H9 (cell line): ENCODE measurements around the gene TMEM151A. TPM values are rescaled to one million over a fixed set of nuclear protein-coding genes. Genes with fewer than 3 reads are reported as not detected.

ENCODE experiments used
- DNase-seq: peaks from one replicate; pipeline ENCODE4 v3.0.0-alpha.2; 2017
- H2AFZ ChIP-seq: one replicate; pipeline ENCODE4 v1.6.1; 2013; ENCODE audit warnings: mild to moderate bottlenecking, low read length, control low read depth, moderate library complexity
- H2AK5ac ChIP-seq: 2 replicates; pipeline ENCODE4 v1.6.1; 2013; ENCODE audit warnings: low read length, control low read depth, mixed read lengths; ENCODE audit not compliant: insufficient read length
- H2BK120ac ChIP-seq: one replicate; pipeline ENCODE4 v1.6.1; 2013; ENCODE audit warnings: low read depth, mild to moderate bottlenecking, low read length, control low read depth, inconsistent platforms; ENCODE audit not compliant: poor library complexity, severe bottlenecking
- H2BK12ac ChIP-seq: 2 replicates; pipeline ENCODE4 v1.6.1; 2013; ENCODE audit warnings: low read length, control low read depth, mixed read lengths, low read depth; ENCODE audit not compliant: insufficient read length
- H2BK15ac ChIP-seq: 2 replicates; pipeline ENCODE4 v1.6.1; 2013; ENCODE audit warnings: low read depth, low read length, control low read depth
- H2BK20ac ChIP-seq: one replicate; pipeline ENCODE4 v1.6.1; 2013; ENCODE audit warnings: low read depth, mild to moderate bottlenecking, low read length, control low read depth, inconsistent platforms; ENCODE audit not compliant: poor library complexity, severe bottlenecking
- H2BK5ac ChIP-seq: 2 replicates; pipeline ENCODE4 v1.6.1; 2013; ENCODE audit warnings: low read length, control low read depth, mixed read lengths; ENCODE audit not compliant: insufficient read length
- H3K14ac ChIP-seq: 2 replicates; pipeline ENCODE4 v1.6.1; 2013; ENCODE audit warnings: low read length, control low read depth; ENCODE audit not compliant: insufficient read depth
- H3K18ac ChIP-seq: 2 replicates; pipeline ENCODE4 v1.6.1; 2013; ENCODE audit warnings: low read depth, mild to moderate bottlenecking, mixed read lengths, low read length, control low read depth; ENCODE audit not compliant: insufficient read length
- H3K23ac ChIP-seq: 2 replicates; pipeline ENCODE4 v1.6.1; 2013; ENCODE audit warnings: low read length, control low read depth, mixed read lengths, low read depth; ENCODE audit not compliant: insufficient read length
- H3K23me2 ChIP-seq: 2 replicates; pipeline ENCODE4 v1.6.1; 2013; ENCODE audit warnings: low read depth, mild to moderate bottlenecking, mixed read lengths, low read length, control low read depth; ENCODE audit not compliant: insufficient read length, poor library complexity, severe bottlenecking
- H3K27ac ChIP-seq: 2 replicates; pipeline ENCODE4 v1.5.1; 2013; ENCODE audit warnings: low read length, control low read depth, mixed read lengths, low read depth; ENCODE audit not compliant: insufficient read length
- H3K27me3 ChIP-seq: 2 replicates; pipeline ENCODE4 v1.6.1; 2013; ENCODE audit warnings: low read length, control low read depth, inconsistent platforms; ENCODE audit not compliant: insufficient read depth
- H3K4ac ChIP-seq: 2 replicates; pipeline ENCODE4 v1.6.1; 2013; ENCODE audit warnings: low read depth, mild to moderate bottlenecking, control low read depth, inconsistent platforms, low read length, moderate library complexity
- H3K4me1 ChIP-seq: 2 replicates; pipeline ENCODE4 v1.6.1; 2013; ENCODE audit warnings: low read length, control low read depth, inconsistent platforms; ENCODE audit not compliant: insufficient read depth
- H3K4me2 ChIP-seq: 2 replicates; pipeline ENCODE4 v1.6.1; 2013; ENCODE audit warnings: low read length, control low read depth, mixed read lengths; ENCODE audit not compliant: insufficient read length, insufficient read depth
- H3K56ac ChIP-seq: 2 replicates; pipeline ENCODE4 v1.6.1; 2013; ENCODE audit warnings: low read depth, mild to moderate bottlenecking, mixed read lengths, low read length, control low read depth; ENCODE audit not compliant: insufficient read length
- H3K79me1 ChIP-seq: 2 replicates; pipeline ENCODE4 v1.6.1; 2013; ENCODE audit warnings: low read depth, mild to moderate bottlenecking, moderate library complexity, low read length, control low read depth, inconsistent platforms; ENCODE audit not compliant: insufficient read depth, poor library complexity, severe bottlenecking
- H3K79me2 ChIP-seq: 2 replicates; pipeline ENCODE4 v1.6.1; 2013; ENCODE audit warnings: low read length, control low read depth, inconsistent platforms; ENCODE audit not compliant: insufficient read depth
- H3K9ac ChIP-seq: 2 replicates; pipeline ENCODE4 v1.6.1; 2013; ENCODE audit warnings: low read length, control low read depth, mixed read lengths; ENCODE audit not compliant: insufficient read length; ENCODE audit errors: extremely low read depth
- H3K9me3 ChIP-seq: one replicate; pipeline ENCODE4 v1.6.1; 2013; ENCODE audit warnings: low read depth, low read length, inconsistent platforms; ENCODE audit not compliant: control insufficient read depth
- H3T11ph ChIP-seq: one replicate; pipeline ENCODE4 v1.6.1; 2013; ENCODE audit warnings: mild to moderate bottlenecking, low read length, control low read depth, inconsistent platforms
- H4K20me1 ChIP-seq: one replicate; pipeline ENCODE4 v1.6.1; 2013; ENCODE audit not compliant: control insufficient read depth, insufficient read length, insufficient read depth
- H4K5ac ChIP-seq: 2 replicates; pipeline ENCODE4 v1.6.1; 2013; ENCODE audit warnings: low read depth, mild to moderate bottlenecking, mixed read lengths, low read length, control low read depth; ENCODE audit not compliant: insufficient read length
- H4K8ac ChIP-seq: replicated peaks from 2 replicates; pipeline ENCODE4 v1.6.1; 2013; ENCODE audit warnings: low read length, control low read depth, mixed read lengths, low read depth; ENCODE audit not compliant: insufficient read length
- H4K91ac ChIP-seq: 2 replicates; pipeline ENCODE4 v1.6.1; 2013; ENCODE audit warnings: low read depth, mild to moderate bottlenecking, moderate library complexity, mixed read lengths, low read length, control low read depth; ENCODE audit not compliant: insufficient read length
- H3K27ac Mint-ChIP-seq, 3 experiments: 2 replicates in 2 of 3; 3 replicates in 1 of 3; pipeline ENCODE4 v1.8.0; 2020 to 2021; ENCODE audit warnings: mixed read lengths in 3 of 3, mild to moderate bottlenecking in 1 of 3, moderate library complexity in 1 of 3
- H3K27me3 Mint-ChIP-seq: 2 replicates; pipeline ENCODE4 v1.8.0; 2021; ENCODE audit warnings: low read depth, mild to moderate bottlenecking, moderate library complexity, mixed read lengths
- H3K36me3 Mint-ChIP-seq, 3 experiments: 2 replicates in 2 of 3; 3 replicates in 1 of 3; pipeline ENCODE4 v1.8.0; 2020 to 2021; ENCODE audit warnings: low read depth in 3 of 3, mixed read lengths in 3 of 3; ENCODE audit not compliant: insufficient read depth in 1 of 3
- H3K4me1 Mint-ChIP-seq, 2 experiments: 2 replicates each; pipeline ENCODE4 v1.8.0; 2020; ENCODE audit warnings: mixed read lengths in 2 of 2
- H3K4me3 Mint-ChIP-seq, 2 experiments: 2 replicates in 1 of 2; 3 replicates in 1 of 2; pipeline ENCODE4 v1.8.0; 2020 to 2021; ENCODE audit warnings: mild to moderate bottlenecking in 2 of 2, mixed read lengths in 2 of 2, moderate library complexity in 1 of 2
- H3K9me3 Mint-ChIP-seq, 2 experiments: 2 replicates in 1 of 2; 3 replicates in 1 of 2; pipeline ENCODE4 v1.8.0; 2020; ENCODE audit warnings: mild to moderate bottlenecking in 2 of 2, mixed read lengths in 2 of 2, moderate library complexity in 1 of 2
- CTCF ChIP-seq: fragments of 200-600 bp; sonication (generic); conservative IDR thresholded peaks from 3 replicates; pipeline ENCODE4 v1.8.0; 2021; ENCODE audit warnings: antibody characterized with exemption, mild to moderate bottlenecking
- WGBS: extraction: QIAGEN DNeasy Blood & Tissue Kit; methylation state at CpG from one replicate; pipeline ENCODE4 v1.1.7; 2013; ENCODE audit warnings: missing lambda C conversion rate, low lambda C conversion rate, mixed read lengths; ENCODE audit not compliant: insufficient read length; ENCODE audit errors: extremely low coverage; 5-methylcytosine and 5-hydroxymethylcytosine counted together
- total RNA-seq: library from RNA; stranded (reverse); gene quantifications from 2 replicates; pipeline ENCODE4 v1.2.1, GENCODE V29; 2021

TMEM151A gene
- total RNA-seq, 1 experiment from 2014 or later: 1.2 TPM

- peaks cover 7 to 42% (median 38%) of the 10 kb centered on the region in 3 experiments; a peak in 6 of 7 replicates for H3K36me3 Mint-ChIP-seq
- Histone ChIP-seq H4K91ac (no peak overlapping the region), H2AK5ac (no peak overlapping the region), H3K27me3 (no peaks in the 10 kb centered on the region), H2BK15ac (no peak overlapping the region), H3K9me3 (no peaks in the 10 kb centered on the region), H2BK120ac (no peak overlapping the region), H2BK20ac (no peak overlapping the region), H4K8ac (no peak overlapping the region), H2AFZ (no peak overlapping the region), H3K79me2 (peaks cover 2% of the 10 kb centered on the region; the same call in 1 of the 2 replicates), H3K79me1 (no peaks in the 10 kb centered on the region), H3T11ph (no peak overlapping the region), H2BK5ac (no peak overlapping the region), H3K56ac (no peak overlapping the region), H3K18ac (no peak overlapping the region), H3K23ac (no peak overlapping the region), H3K14ac (no peak overlapping the region), H3K4ac (no peak overlapping the region), H2BK12ac (no peak overlapping the region), H4K20me1 (no peaks in the 10 kb centered on the region), H4K5ac (no peak overlapping the region), H3K9ac (no peak overlapping the region), H3K27ac (no peak overlapping the region), H3K4me1 (no peaks in the 10 kb centered on the region), H3K23me2 (no peaks in the 10 kb centered on the region), H3K4me2 (no peak overlapping the region)
- TF ChIP-seq CTCF: no peak
- no peak overlapping the region for H3K27ac Mint-ChIP-seq
- WGBS: no CpG with 5 or more reads among the region's 8 CpGs
- no peak for DNase-seq
- peaks cover 16% of the 10 kb centered on the region for H3K27me3 Mint-ChIP-seq
- H3K9me3 Mint-ChIP-seq: no peaks in the 10 kb centered on the region
- H3K4me3 Mint-ChIP-seq: no peak overlapping the region
- peaks cover 10 to 13% of the 10 kb centered on the region in 2 experiments for H3K4me1 Mint-ChIP-seq
Measured at GRCh38 chr11:66275396-66275795, 16.3 kb upstream of the TMEM151A start.
